Central memory CD8-positive, alpha-beta T cell (primary cell): ENCODE results near the gene MAMDC2.

Source experiments
- ATAC-seq: fragments of 150-1000 bp; cut with Tn5 transposase; replicated peaks from 2 replicates; pipeline ENCODE4 v1.10.0; 2022; ENCODE audit warnings: mild to moderate bottlenecking, moderate FRiP score, moderate number of reproducible peaks; ENCODE audit not compliant: poor library complexity, severe bottlenecking; ENCODE audit errors: extremely low read depth
- DNase-seq, 2 donors: peaks; one replicate each; pipeline ENCODE4 v3.0.0; 2021; ENCODE audit warnings: low spot score in 2 of 2
- H3K27ac Mint-ChIP-seq: one replicate; pipeline ENCODE4 v1.8.0; 2022; ENCODE audit warnings: low read depth, mild to moderate bottlenecking, moderate library complexity, mixed read lengths
- H3K27me3 Mint-ChIP-seq: one replicate; pipeline ENCODE4 v1.8.0; 2022; ENCODE audit warnings: mixed read lengths
- H3K36me3 Mint-ChIP-seq: one replicate; pipeline ENCODE4 v1.8.0; 2022; ENCODE audit warnings: mild to moderate bottlenecking, moderate library complexity, mixed read lengths; ENCODE audit not compliant: insufficient read depth
- H3K4me1 Mint-ChIP-seq: one replicate; pipeline ENCODE4 v1.8.0; 2022; ENCODE audit warnings: mixed read lengths
- H3K4me3 Mint-ChIP-seq: one replicate; pipeline ENCODE4 v1.8.0; 2022; ENCODE audit warnings: mild to moderate bottlenecking, moderate library complexity, mixed read lengths
- H3K9me3 Mint-ChIP-seq: one replicate; pipeline ENCODE4 v1.8.0; 2022; ENCODE audit warnings: mixed read lengths

Gene MAMDC2

DNA sequence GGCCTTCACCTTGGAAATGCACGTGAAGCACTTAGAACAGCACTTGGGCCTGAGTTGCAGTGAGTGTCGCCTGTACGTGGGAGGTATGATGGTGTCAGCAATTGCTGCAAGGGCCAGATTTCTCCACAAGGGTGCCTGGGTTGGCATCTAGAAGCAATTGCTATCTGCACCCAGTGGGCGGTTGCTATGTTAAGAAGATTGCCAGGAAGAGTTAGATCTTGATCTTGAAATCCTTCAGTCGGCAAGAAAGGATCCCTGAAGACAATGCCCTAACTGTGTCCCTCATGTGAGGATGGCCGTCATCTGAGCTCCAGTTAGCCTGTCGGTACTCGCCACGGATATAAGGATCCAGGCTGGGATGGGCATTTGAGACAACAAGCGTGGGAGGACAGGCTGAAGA is 62.9 kb downstream of the MAMDC2 start:
- no peak for DNase-seq
- Mint-ChIP-seq H3K27me3 (peaks cover 23% of the 10 kb centered on the region), H3K4me1 (no peaks in the 10 kb centered on the region), H3K4me3 (no peak overlapping the region), H3K27ac (no peak overlapping the region), H3K36me3 (peaks cover 2% of the 10 kb centered on the region), H3K9me3 (no peaks in the 10 kb centered on the region)
- ATAC-seq = no peak

GRCh38 chr9:70107558-70107957 is 63.9 kb downstream of the MAMDC2 start:
- DNase-seq (no peak), ATAC-seq (no peak)
- Mint-ChIP-seq H3K4me3 (no peak overlapping the region), H3K27me3 (peaks cover 23% of the 10 kb centered on the region), H3K36me3 (peaks cover 2% of the 10 kb centered on the region), H3K4me1 (no peaks in the 10 kb centered on the region), H3K9me3 (no peaks in the 10 kb centered on the region), H3K27ac (no peak overlapping the region)

DNA sequence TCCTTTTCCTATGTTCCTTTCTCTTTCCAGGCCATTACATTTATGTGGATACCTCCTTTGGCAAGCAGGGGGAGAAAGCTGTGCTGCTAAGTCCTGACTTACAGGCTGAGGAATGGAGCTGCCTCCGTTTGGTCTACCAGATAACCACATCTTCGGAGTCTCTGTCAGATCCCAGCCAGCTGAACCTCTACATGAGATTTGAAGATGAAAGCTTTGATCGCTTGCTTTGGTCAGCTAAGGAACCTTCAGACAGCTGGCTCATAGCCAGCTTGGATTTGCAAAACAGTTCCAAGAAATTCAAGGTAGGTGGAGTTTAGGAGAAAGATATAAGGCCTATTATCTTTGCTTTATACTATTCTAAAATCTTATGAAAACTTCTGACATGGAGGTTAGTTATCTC is 64.5 kb downstream of the MAMDC2 start:
- DNase-seq = no peak
- no peaks in the 10 kb centered on the region for H3K9me3 Mint-ChIP-seq
- H3K4me1 Mint-ChIP-seq = no peaks in the 10 kb centered on the region
- no peak overlapping the region for H3K4me3 Mint-ChIP-seq
- no peak overlapping the region for H3K27ac Mint-ChIP-seq
- ATAC-seq = no peak
- peaks cover 2% of the 10 kb centered on the region for H3K36me3 Mint-ChIP-seq
- peaks cover 17% of the 10 kb centered on the region for H3K27me3 Mint-ChIP-seq

- DNase-seq (no peak), ATAC-seq (no peak)
- Mint-ChIP-seq H3K36me3 (no peaks in the 10 kb centered on the region), H3K4me3 (no peak overlapping the region), H3K27ac (no peak overlapping the region), H3K4me1 (no peaks in the 10 kb centered on the region), H3K9me3 (no peaks in the 10 kb centered on the region), H3K27me3 (peaks cover 25% of the 10 kb centered on the region)
Observed at GRCh38 chr9:70110194-70111041, 66.8 kb downstream of the MAMDC2 start.

GRCh38 chr9:70111042-70111602 is 67.5 kb downstream of the MAMDC2 start:
- Mint-ChIP-seq H3K4me3 (no peak overlapping the region), H3K27me3 (peaks cover 25% of the 10 kb centered on the region), H3K4me1 (no peaks in the 10 kb centered on the region), H3K9me3 (no peaks in the 10 kb centered on the region), H3K27ac (no peak overlapping the region), H3K36me3 (no peaks in the 10 kb centered on the region)
- DNase-seq (peak; percentile 14 to 28), ATAC-seq (no peak)

DNA sequence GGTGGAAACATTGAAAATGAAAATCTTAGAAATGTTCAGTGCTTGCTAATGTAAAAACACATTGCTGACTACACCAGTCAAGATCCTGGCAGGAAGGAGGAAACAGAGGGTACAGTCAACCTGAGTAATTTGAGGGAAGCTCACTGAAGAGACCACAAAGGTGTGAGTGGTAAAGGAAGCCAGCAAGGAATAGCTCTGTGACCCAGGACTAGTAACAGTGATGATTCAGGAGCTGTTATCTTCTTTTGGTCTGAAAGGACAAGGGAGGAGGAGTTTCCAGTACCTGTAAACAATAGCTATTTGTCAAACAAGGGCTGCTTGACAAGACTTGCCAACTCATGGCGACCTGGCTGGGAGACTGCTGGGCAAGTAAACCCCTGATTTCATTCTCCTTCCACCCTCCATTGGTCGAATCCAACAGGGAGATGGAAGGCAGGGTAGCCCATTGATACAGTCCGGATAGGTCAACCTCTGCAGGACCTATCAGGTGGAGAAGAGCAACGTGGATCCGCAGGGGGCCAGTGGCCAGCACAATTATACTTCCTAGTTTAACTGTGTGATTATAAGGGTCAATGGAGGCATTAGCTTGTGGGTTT is 68.1 kb downstream of the MAMDC2 start:
- no peak for DNase-seq
- Mint-ChIP-seq H3K4me1 (no peaks in the 10 kb centered on the region), H3K9me3 (no peaks in the 10 kb centered on the region), H3K4me3 (no peak overlapping the region), H3K36me3 (no peaks in the 10 kb centered on the region), H3K27ac (no peak overlapping the region), H3K27me3 (peaks cover 25% of the 10 kb centered on the region)
- no peak for ATAC-seq

DNA sequence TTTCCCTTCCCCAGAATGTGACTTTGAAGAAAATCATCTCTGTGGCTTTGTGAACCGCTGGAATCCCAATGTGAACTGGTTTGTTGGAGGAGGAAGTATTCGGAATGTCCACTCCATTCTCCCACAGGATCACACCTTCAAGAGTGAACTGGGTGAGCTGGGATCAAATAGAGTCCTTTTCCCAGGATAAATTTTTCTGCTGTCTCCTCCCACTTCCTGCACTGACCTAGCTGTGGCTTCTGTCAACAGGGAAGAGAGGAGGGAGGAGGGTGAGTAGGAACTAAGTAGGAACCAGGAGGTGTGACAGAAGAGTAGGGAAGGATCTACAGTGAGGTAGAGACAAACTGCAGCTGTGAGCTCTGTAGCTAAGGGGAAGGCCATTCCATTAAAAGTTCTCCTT is 69.3 kb downstream of the MAMDC2 start:
- Mint-ChIP-seq H3K27ac (no peak overlapping the region), H3K9me3 (no peaks in the 10 kb centered on the region), H3K4me3 (no peak overlapping the region), H3K27me3 (peaks cover 31% of the 10 kb centered on the region), H3K36me3 (no peaks in the 10 kb centered on the region), H3K4me1 (no peaks in the 10 kb centered on the region)
- ATAC-seq = no peak
- DNase-seq = no peak

DNA sequence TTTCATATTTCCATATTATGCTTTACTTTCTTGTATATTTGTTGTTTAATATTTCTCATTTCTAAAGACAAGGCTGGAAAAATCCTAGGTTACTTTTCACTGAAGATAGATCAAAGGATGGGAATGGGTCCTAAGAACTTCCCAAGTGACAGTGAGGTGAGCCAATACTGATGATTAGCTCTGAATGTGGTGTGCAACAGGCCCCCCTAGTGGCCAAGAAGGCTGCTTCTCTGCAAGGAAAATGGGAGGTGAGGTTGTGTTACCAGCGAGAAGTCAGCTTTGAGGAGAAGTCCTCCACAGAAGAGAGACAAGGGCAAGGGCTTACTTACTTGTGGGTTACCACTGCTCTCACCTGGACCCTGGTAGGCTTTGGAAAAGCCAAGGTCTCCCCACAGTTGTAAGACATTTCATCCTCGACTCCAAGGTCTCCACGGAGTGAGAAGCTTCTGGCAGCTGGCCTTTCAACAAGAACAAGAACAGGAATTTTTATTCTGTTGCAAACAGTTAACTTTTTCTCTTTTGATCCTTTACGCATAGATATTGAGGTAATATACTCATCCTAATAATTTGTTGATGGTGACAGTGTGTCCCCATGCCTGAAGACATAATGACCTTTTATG is 69.9 kb downstream of the MAMDC2 start:
- Mint-ChIP-seq H3K36me3 (no peaks in the 10 kb centered on the region), H3K4me3 (no peak overlapping the region), H3K27me3 (peaks cover 36% of the 10 kb centered on the region), H3K27ac (no peak overlapping the region), H3K9me3 (no peaks in the 10 kb centered on the region), H3K4me1 (no peaks in the 10 kb centered on the region)
- DNase-seq (no peak), ATAC-seq (no peak)

DNA sequence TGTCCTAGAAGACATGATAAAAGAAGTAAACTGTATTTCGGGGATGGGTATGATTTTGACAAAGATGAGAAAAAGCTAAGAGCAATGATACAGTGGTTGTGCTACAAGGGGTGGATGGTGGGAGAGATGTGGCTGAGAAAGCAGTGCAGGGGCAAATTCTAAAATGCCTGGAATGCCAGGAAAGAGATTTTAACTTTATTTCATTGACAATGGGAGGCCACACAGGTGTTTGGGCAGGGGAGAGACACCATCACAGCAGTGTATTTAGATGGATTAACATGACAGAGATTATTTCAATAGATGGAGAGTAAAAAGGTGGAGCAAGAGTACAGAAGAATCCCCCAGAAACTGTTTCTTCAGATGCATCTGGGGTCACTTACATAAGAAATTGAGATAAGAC is 71.2 kb downstream of the MAMDC2 start:
- DNase-seq (no peak), ATAC-seq (no peak)
- Mint-ChIP-seq H3K36me3 (no peaks in the 10 kb centered on the region), H3K4me3 (no peak overlapping the region), H3K9me3 (no peaks in the 10 kb centered on the region), H3K4me1 (no peaks in the 10 kb centered on the region), H3K27ac (no peak overlapping the region), H3K27me3 (peaks cover 42% of the 10 kb centered on the region)

- H3K4me1 Mint-ChIP-seq = no peaks in the 10 kb centered on the region
- no peaks in the 10 kb centered on the region for H3K36me3 Mint-ChIP-seq
- no peaks in the 10 kb centered on the region for H3K9me3 Mint-ChIP-seq
- peaks cover 43% of the 10 kb centered on the region for H3K27me3 Mint-ChIP-seq
- no peak for DNase-seq
- H3K4me3 Mint-ChIP-seq = no peak overlapping the region
- no peak for ATAC-seq
- no peak overlapping the region for H3K27ac Mint-ChIP-seq
Observed at GRCh38 chr9:70117835-70118319, 74.2 kb downstream of the MAMDC2 start.

GRCh38 chr9:70119786-70120185 is 76.1 kb downstream of the MAMDC2 start:
- H3K27ac Mint-ChIP-seq = no peak overlapping the region
- peaks cover 47% of the 10 kb centered on the region for H3K27me3 Mint-ChIP-seq
- no peak for DNase-seq
- no peak overlapping the region for H3K4me3 Mint-ChIP-seq
- no peaks in the 10 kb centered on the region for H3K36me3 Mint-ChIP-seq
- ATAC-seq = no peak
- no peaks in the 10 kb centered on the region for H3K4me1 Mint-ChIP-seq
- no peaks in the 10 kb centered on the region for H3K9me3 Mint-ChIP-seq

GRCh38 chr9:70120834-70121510 is 77.3 kb downstream of the MAMDC2 start:
- no peaks in the 10 kb centered on the region for H3K9me3 Mint-ChIP-seq
- H3K36me3 Mint-ChIP-seq = no peaks in the 10 kb centered on the region
- no peak for ATAC-seq
- no peak overlapping the region for H3K4me3 Mint-ChIP-seq
- H3K27ac Mint-ChIP-seq = no peak overlapping the region
- no peak for DNase-seq
- H3K4me1 Mint-ChIP-seq = no peaks in the 10 kb centered on the region
- H3K27me3 Mint-ChIP-seq = peaks cover 48% of the 10 kb centered on the region
